Esophagus muscularis mucosa (tissue), 3 donors: ENCODE results near the gene CEMP1.
"Not testable (repeated sequence)": the region's sequence is repeated elsewhere in the genome, so short reads cannot be mapped to it uniquely, and the experiment has no call there.

Source experiments
- CTCF ChIP-seq, 3 experiments: fragments of 200-600 bp in 2 of 3; fragments of 450-650 bp in 1 of 3; sonication (generic) in 2 of 3; IDR thresholded peaks; one replicate each; pipeline ENCODE4 v1.5.1; 2017 to 2019; ENCODE audit warnings: antibody characterized with exemption in 3 of 3, mild to moderate bottlenecking in 2 of 3, moderate library complexity in 1 of 3
- POLR2A ChIP-seq: fragments of 450-650 bp; IDR thresholded peaks from one replicate; pipeline ENCODE4 v1.6.1; 2017; ENCODE audit warnings: antibody characterized with exemption, moderate library complexity, mild to moderate bottlenecking, low read depth

GRCh38 chr16:2572704-2573103, 41.5 kb upstream of the CEMP1 start:
- not testable (repeated sequence) for TF ChIP-seq CTCF (IDR thresholded peaks at IDR 0.05); POLR2A
